KMS-11 (cell line): Measurements from ENCODE around the gene TAC4.

Experiments used
- H2AFZ ChIP-seq: fragments of 200-600 bp; sonication (generic); 2 replicates; pipeline ENCODE4 v1.6.1; 2016; ENCODE audit warnings: antibody characterized with exemption, mixed run types, low read depth
- H3K27ac ChIP-seq: fragments of 200-600 bp; sonication (generic); 2 replicates; pipeline ENCODE4 v1.6.1; 2016; ENCODE audit warnings: mild to moderate bottlenecking, mixed run types
- H3K27me3 ChIP-seq: fragments of 200-600 bp; sonication (generic); 2 replicates; pipeline ENCODE4 v1.6.1; 2017; ENCODE audit warnings: mild to moderate bottlenecking, low read depth, mixed run types, moderate library complexity; ENCODE audit not compliant: insufficient read depth
- H3K36me3 ChIP-seq: fragments of 200-600 bp; sonication (generic); 2 replicates; pipeline ENCODE4 v1.6.1; 2017; ENCODE audit warnings: mild to moderate bottlenecking, mixed run types; ENCODE audit not compliant: insufficient read depth
- H3K4me1 ChIP-seq: fragments of 200-600 bp; sonication (generic); 2 replicates; pipeline ENCODE4 v1.6.1; 2016; ENCODE audit warnings: mild to moderate bottlenecking, low read depth, mixed run types; ENCODE audit not compliant: poor library complexity, severe bottlenecking
- H3K4me2 ChIP-seq: fragments of 200-600 bp; sonication (generic); 2 replicates; pipeline ENCODE4 v1.7.0; 2016; ENCODE audit warnings: mild to moderate bottlenecking, mixed run types
- H3K4me3 ChIP-seq: fragments of 200-600 bp; sonication (generic); IDR thresholded peaks from 2 replicates; pipeline ENCODE4 v1.6.1; 2017; ENCODE audit warnings: low read depth, low read length, mixed read lengths; ENCODE audit not compliant: insufficient read depth
- H3K79me2 ChIP-seq: fragments of 200-600 bp; sonication (generic); 2 replicates; pipeline ENCODE4 v1.6.1; 2016; ENCODE audit warnings: low read depth, mixed run types; ENCODE audit not compliant: insufficient read depth
- H3K9ac ChIP-seq: fragments of 200-600 bp; sonication (generic); 2 replicates; pipeline ENCODE4 v1.6.1; 2016; ENCODE audit warnings: mild to moderate bottlenecking, mixed run types
- H4K20me1 ChIP-seq: fragments of 200-600 bp; sonication (generic); 2 replicates; pipeline ENCODE4 v1.6.1; 2016; ENCODE audit warnings: mild to moderate bottlenecking, mixed run types; ENCODE audit not compliant: insufficient read depth
- CTCF ChIP-seq: fragments of 200-600 bp; sonication (generic); conservative IDR thresholded peaks from 2 replicates; pipeline ENCODE4 v1.6.1; 2017; ENCODE audit warnings: low read depth, mild to moderate bottlenecking, antibody characterized with exemption, low read length, moderate library complexity, mixed read lengths

The TAC4 gene

DNA sequence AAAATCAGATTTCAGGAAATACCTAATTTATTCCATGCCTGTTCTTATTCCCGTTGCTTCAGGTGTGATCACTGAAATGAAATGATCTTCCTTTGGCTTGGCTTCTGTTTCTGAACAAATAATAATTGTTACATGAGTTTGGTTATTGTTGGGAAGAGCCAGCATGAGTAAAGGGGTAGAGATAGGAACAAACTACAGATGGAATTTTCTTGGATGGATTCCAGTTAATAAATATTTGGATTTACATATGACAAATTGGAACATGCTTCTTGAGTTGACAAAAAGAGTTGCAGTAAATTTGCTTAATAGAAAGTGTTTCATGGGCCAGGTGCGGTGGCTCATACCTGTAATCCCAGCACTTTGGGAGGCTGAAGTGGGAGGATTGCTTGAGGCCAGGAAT lies 28.2 kb downstream of the TAC4 start:
- Histone ChIP-seq H3K4me2 (no peak overlapping the region), H3K79me2 (no peaks in the 10 kb centered on the region), H3K27ac (no peak overlapping the region), H4K20me1 (no peaks in the 10 kb centered on the region), H3K36me3 (peaks cover 18% of the 10 kb centered on the region; the same call in 1 of the 2 replicates), H3K9ac (no peak overlapping the region), H2AFZ (no peak overlapping the region), H3K4me3 (no peak overlapping the region), H3K4me1 (peaks cover 56% of the 10 kb centered on the region), H3K27me3 (no peaks in the 10 kb centered on the region)
- TF ChIP-seq CTCF = no peak

DNA sequence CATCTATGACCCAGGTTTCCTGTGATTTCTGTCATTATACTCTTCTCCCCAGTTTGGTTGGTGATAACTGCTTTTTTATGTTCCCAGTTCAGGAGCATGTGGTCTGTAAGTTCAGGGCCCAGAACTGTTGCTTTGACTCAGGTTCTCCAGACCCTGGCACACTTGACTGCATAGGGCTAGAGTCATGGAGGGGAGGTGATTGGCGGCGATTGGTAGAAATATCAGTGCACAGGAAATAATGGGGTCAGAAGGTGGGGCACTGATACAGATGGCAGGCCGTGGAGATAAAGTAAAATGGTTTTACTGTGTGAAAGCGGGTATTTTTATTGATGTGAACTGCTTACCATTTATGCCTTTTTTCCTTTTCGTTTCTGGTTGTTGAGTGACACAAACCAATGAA lies 28.7 kb downstream of the TAC4 start:
- H3K27ac ChIP-seq = no peak overlapping the region
- H4K20me1 ChIP-seq = no peaks in the 10 kb centered on the region
- peaks cover 18% of the 10 kb centered on the region; the same call in 1 of the 2 replicates for H3K36me3 ChIP-seq
- H2AFZ ChIP-seq = no peak overlapping the region
- no peak overlapping the region for H3K9ac ChIP-seq
- 0 out of 2 replicates have a peak, but pooled peaks cover 5% of the 10 kb centered on the region for H3K79me2 ChIP-seq
- peaks cover 51% of the 10 kb centered on the region for H3K4me1 ChIP-seq
- H3K4me2 ChIP-seq = no peak overlapping the region
- no peak for TF ChIP-seq CTCF
- no peak overlapping the region for H3K4me3 ChIP-seq
- no peaks in the 10 kb centered on the region for H3K27me3 ChIP-seq

DNA sequence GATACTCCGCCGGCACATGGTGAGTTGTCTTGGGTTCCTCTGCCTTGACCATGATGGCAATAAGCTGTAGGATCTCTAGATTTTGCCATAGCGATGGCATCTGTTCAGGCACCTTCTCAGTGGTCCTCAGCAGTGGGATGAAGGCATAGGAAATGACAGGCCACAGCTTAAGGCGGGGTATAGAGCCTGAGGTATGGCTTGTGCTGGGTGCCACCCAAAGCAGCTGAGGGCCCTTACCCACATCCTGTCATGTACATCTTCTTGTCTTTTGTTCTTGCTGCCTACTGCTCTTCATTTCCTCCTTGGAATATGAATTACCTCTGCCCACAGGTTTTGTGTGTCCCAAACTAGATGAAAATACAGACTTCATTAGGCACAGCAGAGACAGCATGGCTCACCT lies 29.9 kb downstream of the TAC4 start:
- Histone ChIP-seq H4K20me1 (no peaks in the 10 kb centered on the region), H2AFZ (no peak overlapping the region), H3K9ac (no peak overlapping the region), H3K79me2 (0 out of 2 replicates have a peak, but pooled peaks cover 5% of the 10 kb centered on the region), H3K27me3 (no peaks in the 10 kb centered on the region), H3K4me2 (no peak overlapping the region), H3K4me3 (no peak overlapping the region), H3K36me3 (peaks cover 18% of the 10 kb centered on the region; the same call in 1 of the 2 replicates), H3K27ac (no peak overlapping the region), H3K4me1 (peaks cover 39% of the 10 kb centered on the region)
- TF ChIP-seq CTCF = no peak

DNA sequence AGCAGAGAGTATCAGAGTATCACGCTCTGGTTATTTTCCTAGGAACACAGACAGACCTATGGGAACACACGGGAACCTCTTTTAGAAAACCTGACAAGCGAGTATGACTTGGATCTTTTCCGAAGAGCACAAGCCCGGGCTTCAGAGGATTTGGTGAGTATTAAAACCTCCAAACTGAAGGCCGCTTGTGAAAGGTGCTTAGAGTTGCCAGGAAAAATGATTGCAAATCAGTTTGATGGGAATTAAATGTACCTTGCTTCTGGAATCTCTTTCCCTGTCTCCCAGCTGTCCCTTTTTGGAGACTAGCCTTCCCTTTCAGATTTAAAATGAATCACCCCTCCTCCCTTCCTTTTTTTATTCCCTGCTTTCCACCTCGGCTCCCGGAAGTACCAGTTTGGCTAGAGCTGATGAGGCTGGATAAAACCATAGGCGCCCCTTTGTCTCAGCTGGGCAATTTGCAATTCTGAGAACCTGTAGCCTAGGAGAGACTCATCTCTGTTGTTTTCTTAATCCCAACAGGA lies 32.0 kb downstream of the TAC4 start:
- no peaks in the 10 kb centered on the region for H3K27me3 ChIP-seq
- 0 out of 2 replicates have a peak, but pooled peaks cover 5% of the 10 kb centered on the region for H3K79me2 ChIP-seq
- no peak overlapping the region for H3K9ac ChIP-seq
- peaks cover 7% of the 10 kb centered on the region; the same call in 1 of the 2 replicates for H3K36me3 ChIP-seq
- no peak for TF ChIP-seq CTCF
- H3K4me3 ChIP-seq = no peak overlapping the region
- H3K27ac ChIP-seq = no peak overlapping the region
- H4K20me1 ChIP-seq = no peaks in the 10 kb centered on the region
- no peak overlapping the region for H2AFZ ChIP-seq
- peaks cover 18% of the 10 kb centered on the region for H3K4me1 ChIP-seq
- no peak overlapping the region for H3K4me2 ChIP-seq
